ENCODE measurements around the gene ZSCAN32.

The ZSCAN32 gene

DNA sequence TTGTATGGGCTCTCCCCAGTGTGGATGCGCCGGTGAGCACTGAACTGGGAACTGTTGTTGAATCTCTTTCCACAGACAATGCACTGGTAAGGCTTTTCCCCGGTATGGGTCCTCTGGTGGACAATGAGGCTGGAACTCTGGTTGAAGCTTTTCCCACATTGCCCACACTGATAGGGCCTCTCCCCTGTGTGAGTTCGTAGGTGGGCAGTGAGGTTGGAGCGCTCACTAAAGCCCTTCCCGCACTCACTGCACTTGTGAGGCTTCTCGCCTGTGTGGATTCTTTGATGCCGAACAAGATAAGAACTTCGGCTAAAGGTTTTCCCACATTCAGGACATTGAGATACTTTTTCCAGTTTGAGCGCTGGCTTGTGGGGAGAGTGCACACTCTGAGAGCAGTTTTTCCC is 17.8 kb downstream of the ZSCAN32 start:
- H3K27me3 ChIP-seq (ENCODE audit: insufficient read depth, low read length): no peaks in the 10 kb centered on the region
- no peaks in the 10 kb centered on the region for H3F3A ChIP-seq (ENCODE audit: insufficient read depth, low read length)
- no peak overlapping the region for H2AFZ ChIP-seq (ENCODE audit: low read length)
- no peak overlapping the region for H3K27ac ChIP-seq (ENCODE audit: low read depth, low read length, poor library complexity, severe bottlenecking)
- H3K9me2 ChIP-seq (ENCODE audit: low read depth, low read length): no peaks in the 10 kb centered on the region
- TF ChIP-seq, protein P1, sequence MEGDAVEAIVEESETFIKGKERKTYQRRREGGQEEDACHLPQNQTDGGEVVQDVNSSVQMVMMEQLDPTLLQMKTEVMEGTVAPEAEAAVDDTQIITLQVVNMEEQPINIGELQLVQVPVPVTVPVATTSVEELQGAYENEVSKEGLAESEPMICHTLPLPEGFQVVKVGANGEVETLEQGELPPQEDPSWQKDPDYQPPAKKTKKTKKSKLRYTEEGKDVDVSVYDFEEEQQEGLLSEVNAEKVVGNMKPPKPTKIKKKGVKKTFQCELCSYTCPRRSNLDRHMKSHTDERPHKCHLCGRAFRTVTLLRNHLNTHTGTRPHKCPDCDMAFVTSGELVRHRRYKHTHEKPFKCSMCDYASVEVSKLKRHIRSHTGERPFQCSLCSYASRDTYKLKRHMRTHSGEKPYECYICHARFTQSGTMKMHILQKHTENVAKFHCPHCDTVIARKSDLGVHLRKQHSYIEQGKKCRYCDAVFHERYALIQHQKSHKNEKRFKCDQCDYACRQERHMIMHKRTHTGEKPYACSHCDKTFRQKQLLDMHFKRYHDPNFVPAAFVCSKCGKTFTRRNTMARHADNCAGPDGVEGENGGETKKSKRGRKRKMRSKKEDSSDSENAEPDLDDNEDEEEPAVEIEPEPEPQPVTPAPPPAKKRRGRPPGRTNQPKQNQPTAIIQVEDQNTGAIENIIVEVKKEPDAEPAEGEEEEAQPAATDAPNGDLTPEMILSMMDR (IDR thresholded peaks at IDR 0.05; ENCODE audit: low read length): no peak
- TF ChIP-seq EZH2 (IDR thresholded peaks at IDR 0.05; ENCODE audit: borderline replicate concordance, low read length): no peak
- H3K79me2 ChIP-seq (ENCODE audit: insufficient read depth, low read length): no peaks in the 10 kb centered on the region
- H3K4me3 ChIP-seq (ENCODE audit: low read depth, low read length, poor library complexity, severe bottlenecking): no peak overlapping the region
- no peak overlapping the region for H3K9ac ChIP-seq (ENCODE audit: low read length)
- no peaks in the 10 kb centered on the region for H4K20me1 ChIP-seq (ENCODE audit: insufficient read depth, low read length)
- peaks cover 41% of the 10 kb centered on the region for H3K9me3 ChIP-seq (ENCODE audit: low read length)
- H3K4me2 ChIP-seq (ENCODE audit: low read length): no peak overlapping the region
- no peaks in the 10 kb centered on the region for H3K4me1 ChIP-seq (ENCODE audit: insufficient read depth, low read length, severe bottlenecking)
- peaks cover 61% of the 10 kb centered on the region for H3K36me3 ChIP-seq (ENCODE audit: insufficient read depth, low read length)

DNA sequence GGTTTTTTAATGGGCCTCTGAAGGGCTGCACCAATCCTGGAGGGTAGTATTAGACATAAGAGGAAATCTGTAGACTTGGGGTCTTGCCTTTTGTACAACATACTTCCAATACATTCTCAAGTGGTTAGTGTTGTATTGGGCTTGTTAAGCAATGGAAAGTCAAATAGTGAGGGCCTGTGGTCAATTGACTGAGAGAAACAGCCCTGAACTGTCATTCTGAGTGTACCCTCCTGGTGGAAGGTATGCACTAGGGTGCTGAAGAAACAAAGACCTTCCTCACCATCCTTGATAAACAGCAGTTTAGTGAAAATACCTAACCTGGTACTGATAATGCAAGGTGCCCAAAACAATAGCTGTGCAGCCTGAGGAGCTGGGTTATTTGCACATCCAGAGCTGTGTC is 22.9 kb downstream of the ZSCAN32 start:
- peaks cover 17% of the 10 kb centered on the region for H3K9me3 ChIP-seq (ENCODE audit: low read length)
- TF ChIP-seq, protein P1 (IDR thresholded peaks at IDR 0.05; ENCODE audit: low read length): no peak
- no peak for TF ChIP-seq EZH2 (IDR thresholded peaks at IDR 0.05; ENCODE audit: borderline replicate concordance, low read length)
- no peak overlapping the region for H3K4me2 ChIP-seq (ENCODE audit: low read length)
- no peak overlapping the region for H3K4me3 ChIP-seq (ENCODE audit: low read depth, low read length, poor library complexity, severe bottlenecking)
- H3K27me3 ChIP-seq (ENCODE audit: insufficient read depth, low read length): no peaks in the 10 kb centered on the region; the same call in 1 of the 2 replicates
- no peak overlapping the region for H3K27ac ChIP-seq (ENCODE audit: low read depth, low read length, poor library complexity, severe bottlenecking)
- H3K4me1 ChIP-seq (ENCODE audit: insufficient read depth, low read length, severe bottlenecking): no peaks in the 10 kb centered on the region
- H3K9ac ChIP-seq (ENCODE audit: low read length): no peak overlapping the region
- H4K20me1 ChIP-seq (ENCODE audit: insufficient read depth, low read length): no peaks in the 10 kb centered on the region
- H2AFZ ChIP-seq (ENCODE audit: low read length): no peak overlapping the region
- H3F3A ChIP-seq (ENCODE audit: insufficient read depth, low read length): no peaks in the 10 kb centered on the region
- H3K9me2 ChIP-seq (ENCODE audit: low read depth, low read length): no peaks in the 10 kb centered on the region
- peaks cover 21% of the 10 kb centered on the region for H3K36me3 ChIP-seq (ENCODE audit: insufficient read depth, low read length)
- no peaks in the 10 kb centered on the region for H3K79me2 ChIP-seq (ENCODE audit: insufficient read depth, low read length)

DNA sequence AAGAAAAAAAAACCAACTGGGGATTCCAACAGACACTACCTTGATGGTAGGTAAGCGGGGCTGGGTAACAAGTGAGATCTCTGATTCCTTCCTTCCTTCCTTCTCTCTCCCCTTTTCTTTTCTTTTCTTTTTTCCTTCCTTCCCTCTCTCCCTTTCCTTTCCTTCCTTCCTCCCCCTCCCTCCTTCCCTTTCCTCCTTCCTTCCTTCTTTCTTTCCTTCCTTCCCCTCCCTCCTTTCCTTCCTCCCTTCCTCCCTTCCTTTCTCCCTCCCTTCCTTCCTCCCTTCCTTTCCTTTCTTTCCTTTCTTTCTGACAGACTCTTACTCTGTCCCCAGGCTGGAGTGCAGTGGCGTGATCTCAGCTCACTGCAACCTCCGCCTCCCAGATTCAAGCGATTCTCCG is 25.1 kb downstream of the ZSCAN32 start:
- H3K4me1 ChIP-seq (ENCODE audit: insufficient read depth, low read length, severe bottlenecking): no peaks in the 10 kb centered on the region
- no peaks in the 10 kb centered on the region for H4K20me1 ChIP-seq (ENCODE audit: insufficient read depth, low read length)
- no peaks in the 10 kb centered on the region for H3K9me2 ChIP-seq (ENCODE audit: low read depth, low read length)
- no peaks in the 10 kb centered on the region; the same call in 1 of the 2 replicates for H3K27me3 ChIP-seq (ENCODE audit: insufficient read depth, low read length)
- no peak overlapping the region for H3K4me2 ChIP-seq (ENCODE audit: low read length)
- H2AFZ ChIP-seq (ENCODE audit: low read length): no peak overlapping the region
- no peak overlapping the region for H3K9ac ChIP-seq (ENCODE audit: low read length)
- H3K79me2 ChIP-seq (ENCODE audit: insufficient read depth, low read length): no peaks in the 10 kb centered on the region
- H3K9me3 ChIP-seq (ENCODE audit: low read length): no peaks in the 10 kb centered on the region; the same call in 1 of the 2 replicates
- H3K27ac ChIP-seq (ENCODE audit: low read depth, low read length, poor library complexity, severe bottlenecking): no peak overlapping the region
- peaks cover 4% of the 10 kb centered on the region; the same call in 1 of the 2 replicates for H3K36me3 ChIP-seq (ENCODE audit: insufficient read depth, low read length)
- no peak for TF ChIP-seq EZH2 (IDR thresholded peaks at IDR 0.05; ENCODE audit: borderline replicate concordance, low read length)
- TF ChIP-seq, protein P1 (IDR thresholded peaks at IDR 0.05; ENCODE audit: low read length): no peak
- no peak overlapping the region for H3K4me3 ChIP-seq (ENCODE audit: low read depth, low read length, poor library complexity, severe bottlenecking)
- H3F3A ChIP-seq (ENCODE audit: insufficient read depth, low read length): no peaks in the 10 kb centered on the region
